ENCODE results near the gene RFPL4A. TPM values are rescaled to one million over a fixed set of nuclear protein-coding genes. Genes with fewer than 3 reads are reported as not detected.

Gene RFPL4A
- total RNA-seq, 1 experiment from 2014 or later, result not detected

DNA sequence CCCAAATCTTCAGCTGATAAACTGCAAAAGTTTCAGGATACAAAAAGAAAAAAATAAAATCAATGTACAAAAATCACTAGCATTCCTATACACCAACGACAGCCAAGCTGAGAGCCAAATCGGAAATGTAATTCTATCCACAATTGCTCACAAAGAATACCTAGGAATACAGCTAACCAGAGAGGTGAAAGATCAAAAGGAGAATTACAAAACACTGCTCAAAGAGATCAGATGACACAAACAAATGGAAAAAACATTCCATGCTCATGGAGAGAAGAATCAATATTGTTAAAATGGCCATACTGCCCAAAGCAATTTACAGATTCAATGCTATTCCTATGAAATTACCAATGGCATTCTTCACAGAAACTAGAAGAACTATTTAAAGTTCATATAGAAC lies 43.4 kb downstream of the RFPL4A start:
- DNase-seq (ENCODE audit: low read depth), result no peak

DNA sequence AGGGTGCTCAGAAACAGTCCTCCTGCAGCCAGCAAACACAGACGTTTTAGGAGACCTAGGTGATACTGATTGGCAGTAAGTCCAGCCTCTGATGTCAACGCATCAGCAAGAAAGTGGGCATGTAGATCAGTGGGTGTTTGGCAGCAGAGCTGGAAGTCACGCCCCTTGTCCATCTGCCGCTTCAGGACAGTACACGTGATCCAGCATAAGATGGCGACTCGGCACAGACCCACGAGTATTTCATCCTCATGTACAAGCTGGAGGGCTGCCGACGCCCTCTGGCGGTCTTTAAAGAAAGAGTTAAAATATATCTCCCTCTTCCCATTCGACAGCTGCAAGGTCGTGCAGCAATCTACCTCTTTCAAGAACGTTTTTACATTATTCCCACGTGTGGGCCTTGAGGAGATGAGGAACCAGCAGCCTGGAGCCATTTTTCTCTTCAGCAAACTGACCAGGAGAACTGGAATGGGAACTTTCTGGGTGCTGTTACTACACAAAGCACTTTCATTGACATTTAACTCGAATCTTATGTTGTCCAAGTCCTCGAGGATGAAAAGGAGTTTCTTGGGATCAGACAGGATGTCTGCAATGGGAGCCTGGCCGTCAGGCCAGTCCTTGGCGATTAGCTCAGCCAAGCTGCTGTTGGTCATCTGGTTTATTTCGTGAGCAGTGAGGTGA lies 50.6 kb downstream of the RFPL4A start:
- DNase-seq (ENCODE audit: low read depth), result peak; percentile 80

GRCh38 chr19:55811340-55811739 lies 52.4 kb downstream of the RFPL4A start:
- no peak for DNase-seq (ENCODE audit: low read depth)

GRCh38 chr19:55812449-55812848 lies 53.6 kb downstream of the RFPL4A start:
- DNase-seq (ENCODE audit: low read depth), result no peak

Other genes starting within 250 kb of the RFPL4A start
- 0.71 and 1.5 TPM in 2 replicates for gene SBK2, start 222.0 kb upstream of the RFPL4A start, total RNA-seq (2014; rRNA removed)
- gene SBK3, start 213.6 kb upstream of the RFPL4A start, total RNA-seq (2014; rRNA removed), result 0.17 and 0.26 TPM in 2 replicates
- gene ZNF579, start 178.2 kb upstream of the RFPL4A start, total RNA-seq (2014; rRNA removed), result 7.3 and 7.7 TPM in 2 replicates
- gene FIZ1, start 159.6 kb upstream of the RFPL4A start, total RNA-seq (2014; rRNA removed), result 4.7 and 7.4 TPM in 2 replicates
- 13.4 and 14.0 TPM in 2 replicates for gene ZNF524, start 158.8 kb upstream of the RFPL4A start, total RNA-seq (2014; rRNA removed)
- 2.2 and 3.0 TPM in 2 replicates for gene ZNF865, start 153.4 kb upstream of the RFPL4A start, total RNA-seq (2014; rRNA removed)
- 3.3 and 5.5 TPM in 2 replicates for gene ZNF784, start 134.5 kb upstream of the RFPL4A start, total RNA-seq (2014; rRNA removed)
- 8.7 and 15.3 TPM in 2 replicates for gene ZNF580, start 118.1 kb upstream of the RFPL4A start, total RNA-seq (2014; rRNA removed)
- 11.4 and 15.4 TPM in 2 replicates for gene ZNF581, start 115.4 kb upstream of the RFPL4A start, total RNA-seq (2014; rRNA removed)
- 14.2 and 15.3 TPM in 2 replicates for gene CCDC106, start 110.9 kb upstream of the RFPL4A start, total RNA-seq (2014; rRNA removed)
- 168 and 174 TPM in 2 replicates for gene U2AF2, start 104.1 kb upstream of the RFPL4A start, total RNA-seq (2014; rRNA removed)
- 126 and 145 TPM in 2 replicates for gene EPN1, start 83.9 kb upstream of the RFPL4A start, total RNA-seq (2014; rRNA removed)
- not detected in 2 replicates for gene NLRP9, start 20.7 kb upstream of the RFPL4A start, total RNA-seq (2014; rRNA removed)
- gene RFPL4AL1, start 10.0 kb downstream of the RFPL4A start, total RNA-seq (2014; rRNA removed), result not detected in 2 replicates
- 0.11 TPM in 1 of 2 replicates, not detected in the other for gene NLRP11, start 72.9 kb downstream of the RFPL4A start, total RNA-seq (2014; rRNA removed)
- gene NLRP4, start 77.4 kb downstream of the RFPL4A start, total RNA-seq (2014; rRNA removed), result not detected in 2 replicates
- gene NLRP13, start 173.2 kb downstream of the RFPL4A start, total RNA-seq (2014; rRNA removed), result not detected in 2 replicates
- not detected in 2 replicates for gene NLRP8, start 188.7 kb downstream of the RFPL4A start, total RNA-seq (2014; rRNA removed)
- gene NLRP5, start 227.7 kb downstream of the RFPL4A start, total RNA-seq (2014; rRNA removed), result not detected in 2 replicates